LNCAP (cell line): ENCODE measurements around the gene SLC16A11.

ENCODE experiments used
- CTCF ChIP-seq: fragments of 450-650 bp; IDR thresholded peaks from 2 replicates; pipeline ENCODE4 v1.5.1; 2017; ENCODE audit warnings: mild to moderate bottlenecking

SLC16A11 gene

GRCh38 chr17:7024402-7024785 is 19.5 kb downstream of the SLC16A11 start:
- no peak for TF ChIP-seq CTCF

- TF ChIP-seq CTCF = no peak
These were observed 20.1 kb downstream of the SLC16A11 start for GRCh38 chr17:7023576-7024401.

- TF ChIP-seq CTCF = no peak
These were observed 20.9 kb downstream of the SLC16A11 start, which contains the start of gene BCL6B for GRCh38 chr17:7022781-7023571. TSS of gene BCL6B (plus strand) at chr17:7023050. CDS start at chr17:7023672, 622 bp downstream.

- TF ChIP-seq CTCF = peak; percentile 94
These were observed 21.7 kb downstream of the SLC16A11 start for GRCh38 chr17:7021993-7022778.

- no peak for TF ChIP-seq CTCF
These were observed 22.8 kb downstream of the SLC16A11 start for GRCh38 chr17:7020894-7021664.

- TF ChIP-seq CTCF = no peak
These were observed 23.9 kb downstream of the SLC16A11 start for GRCh38 chr17:7019839-7020519.
